Lung (tissue), 12 donors: ENCODE data around the gene ARHGAP1. TPM values are rescaled to one million over a fixed set of nuclear protein-coding genes. Genes with fewer than 3 reads are reported as not detected.

Experiments
- ATAC-seq: fragments of 200-7000 bp; cut with Tn5 transposase; one replicate; pipeline ENCODE4 v1.9.1; 2020; ENCODE audit warnings: moderate number of reproducible peaks; ENCODE audit not compliant: insufficient read depth, low FRiP score
- DNase-seq, 3 donors: peaks; one replicate each; pipeline ENCODE4 v3.0.0-alpha.2; 2013 to 2017
- H3K27ac ChIP-seq, 2 donors: one replicate each; pipeline ENCODE4 v1.5.1; 2013; ENCODE audit warnings: mild to moderate bottlenecking in 2 of 2, moderate library complexity in 2 of 2, control low read depth in 1 of 2, inconsistent platforms in 1 of 2, low read depth in 1 of 2, low read length in 1 of 2
- H3K27me3 ChIP-seq, 3 donors: one replicate each; pipeline ENCODE4 v1.5.1; 2013; ENCODE audit warnings: low read length in 2 of 3; ENCODE audit not compliant: control insufficient read depth in 3 of 3, insufficient read depth in 3 of 3
- H3K36me3 ChIP-seq, 4 donors: one replicate each; pipeline ENCODE4 v1.5.1; 2013; ENCODE audit warnings: low read length in 4 of 4, mild to moderate bottlenecking in 1 of 4, moderate library complexity in 1 of 4; ENCODE audit not compliant: control insufficient read depth in 4 of 4, insufficient read depth in 4 of 4
- H3K4me1 ChIP-seq, 5 donors: one replicate each; pipeline ENCODE4 v1.5.1; 2013; ENCODE audit warnings: low read length in 5 of 5, mild to moderate bottlenecking in 2 of 5, moderate library complexity in 1 of 5; ENCODE audit not compliant: control insufficient read depth in 5 of 5, insufficient read depth in 5 of 5
- H3K4me3 ChIP-seq: one replicate; pipeline ENCODE4 v1.5.1; 2013; ENCODE audit warnings: mild to moderate bottlenecking, control low read depth, moderate library complexity
- H3K9ac ChIP-seq, 2 donors: one replicate each; pipeline ENCODE4 v1.5.1; 2013; ENCODE audit warnings: low read length in 2 of 2, control low read depth in 1 of 2; ENCODE audit not compliant: insufficient read depth in 1 of 2
- H3K9me3 ChIP-seq, 4 donors: one replicate each; pipeline ENCODE4 v1.5.1; 2013; ENCODE audit warnings: low read length in 3 of 4, mild to moderate bottlenecking in 1 of 4, moderate library complexity in 1 of 4; ENCODE audit not compliant: control insufficient read depth in 4 of 4, insufficient read depth in 3 of 4
- CTCF ChIP-seq: IDR thresholded peaks from 2 replicates; pipeline ENCODE4 v1.5.1; 2012; ENCODE audit warnings: mild to moderate bottlenecking; ENCODE audit errors: control extremely low read depth, extremely low read depth
- WGBS, 2 donors: extraction: QIAGEN DNeasy Blood & Tissue Kit; methylation state at CpG; one replicate each; pipeline ENCODE4 v1.1.7; 2013; 5-methylcytosine and 5-hydroxymethylcytosine counted together
- polyA plus RNA-seq, 2 donors: library from polyadenylated mRNA; stranded (reverse); fragments of 200-250 nt; gene quantifications; one replicate each; pipeline ENCODE4 v1.2.1, GENCODE V29; 2013
- total RNA-seq, 2 donors: library from RNA; depleted of rRNA in 1 of 2; stranded (reverse); fragments of >200 nt in 1 of 2; gene quantifications; one replicate each; pipeline ENCODE4 v1.2.1, GENCODE V29; 2014 to 2021
- donor health status: control.
- donor health status: control.
- donor health status: Bipolar disorder and iron deficiency.
- donor health status: healthy.
- donor health status: DM: yes; HTN: yes; CAD: no.

Gene ARHGAP1
- total and polyA plus RNA-seq, 4 donors, result 23.3 to 87.9 (median 36.6) TPM

DNA sequence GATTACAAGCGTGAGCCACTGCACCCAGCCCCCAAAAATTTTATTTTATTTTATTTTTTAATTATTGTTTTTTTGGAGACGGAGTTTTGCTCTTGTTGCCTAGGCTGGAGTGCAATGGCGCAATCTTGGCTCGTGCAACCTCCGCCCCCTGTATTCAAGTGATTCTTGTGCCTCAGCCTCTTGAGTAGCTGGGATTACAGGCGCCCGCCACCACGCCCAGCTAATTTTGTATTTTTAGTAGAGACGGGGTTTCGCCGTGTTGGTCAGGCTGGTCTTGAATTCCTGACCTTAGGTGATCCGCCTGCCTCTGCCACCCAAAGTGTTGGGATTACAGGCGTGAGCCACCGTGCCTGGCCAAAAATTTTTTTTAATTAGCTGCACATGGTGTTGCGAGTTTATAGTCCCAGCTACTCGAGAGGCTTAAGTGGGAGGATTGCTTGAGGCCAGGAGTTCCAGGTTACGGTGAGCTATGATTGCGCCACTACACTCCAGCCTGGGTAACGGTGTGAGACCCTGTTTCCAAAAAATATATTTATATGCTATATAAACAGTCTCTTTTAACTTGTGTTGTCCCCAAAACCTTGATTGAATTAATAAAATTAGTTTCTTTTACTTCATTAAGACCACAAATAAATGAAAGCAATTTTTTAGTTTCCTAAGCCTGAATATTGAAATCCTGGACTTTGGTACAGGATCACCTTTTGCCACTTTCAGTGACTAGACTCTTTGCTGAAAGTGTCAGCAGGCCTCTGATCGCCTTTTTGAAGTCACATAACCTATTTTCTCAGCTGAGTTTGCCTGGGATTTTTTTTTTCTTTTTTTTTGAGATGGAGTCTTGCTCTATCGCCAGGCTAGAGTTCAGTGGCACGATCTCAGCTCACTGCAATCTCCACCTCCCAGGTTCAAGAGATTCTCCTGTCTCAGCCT is 66.9 kb downstream of the ARHGAP1 start:
- no peak for ATAC-seq
- WGBS, 2 donors, result 82 to 83% methylated on average over 22 of the region's 22 CpGs
- H3K36me3 ChIP-seq, result peaks cover 7 to 19% (median 13%) of the 10 kb centered on the region in 4 donors

DNA sequence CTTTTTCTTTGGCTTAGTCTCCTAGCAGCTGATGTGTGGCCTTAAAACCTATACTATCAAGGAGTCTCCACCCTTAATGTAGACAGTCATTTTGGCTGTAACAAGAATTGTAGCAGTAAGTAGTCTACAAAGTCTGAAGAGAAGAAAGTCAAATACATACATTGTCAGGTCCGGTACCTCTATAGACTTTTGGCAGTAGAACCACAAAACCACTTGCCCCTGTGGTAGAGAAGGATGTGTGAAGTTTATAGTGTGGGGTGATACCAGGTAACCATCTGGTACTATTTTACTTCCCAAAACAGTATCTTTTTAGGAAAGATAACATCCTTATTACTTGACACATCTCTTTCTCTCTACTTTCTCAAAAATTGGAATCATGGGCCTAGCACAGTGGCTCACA is 67.9 kb downstream of the ARHGAP1 start:
- no peak for ATAC-seq
- peaks cover 7 to 15% (median 15%) of the 10 kb centered on the region in 4 donors for H3K36me3 ChIP-seq
- WGBS, 2 donors, result 89 to 94% methylated on average over 1 of the region's 1 CpG
- no peak for DNase-seq
- no peak overlapping the region for H3K4me3 ChIP-seq
- H3K27ac ChIP-seq, result no peak overlapping the region
- no peaks in the 10 kb centered on the region for H3K4me1 ChIP-seq
- H3K9me3 ChIP-seq, result no peaks in the 10 kb centered on the region
- no peak overlapping the region for H3K9ac ChIP-seq
- H3K27me3 ChIP-seq, result no peaks in the 10 kb centered on the region
- TF ChIP-seq CTCF, result no peak

More for the DNA sequence above, 66.9 kb downstream of the ARHGAP1 start:
- Histone ChIP-seq H3K27ac (no peak overlapping the region), H3K9me3 (no peaks in the 10 kb centered on the region), H3K4me1 (no peaks in the 10 kb centered on the region), H3K9ac (no peak overlapping the region), H3K27me3 (no peaks in the 10 kb centered on the region), H3K4me3 (no peak overlapping the region)
- DNase-seq, result no peak
- no peak for TF ChIP-seq CTCF

DNA sequence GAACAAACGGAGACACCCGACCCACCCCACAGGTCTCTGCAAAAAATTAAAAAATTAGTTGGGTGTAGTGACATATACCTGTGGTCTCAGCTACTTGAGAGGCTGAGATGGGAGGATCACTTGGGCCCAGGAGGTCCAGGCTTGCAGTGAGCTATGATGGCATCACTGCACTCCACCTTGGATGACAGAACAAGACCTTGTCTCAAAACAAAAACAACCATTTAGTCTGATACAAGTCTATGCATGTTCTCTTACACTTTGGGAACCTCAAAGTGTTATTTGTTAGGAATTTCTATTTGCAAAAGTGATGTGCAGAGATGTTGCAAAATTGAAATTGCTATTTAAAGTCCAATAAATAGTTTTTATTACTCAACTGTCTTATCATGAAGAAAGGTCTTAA is 68.7 kb downstream of the ARHGAP1 start:
- Histone ChIP-seq H3K9ac (no peak overlapping the region), H3K9me3 (no peaks in the 10 kb centered on the region), H3K27me3 (no peaks in the 10 kb centered on the region), H3K27ac (no peak overlapping the region), H3K4me1 (no peaks in the 10 kb centered on the region), H3K4me3 (no peak overlapping the region), H3K36me3 (peaks cover 7 to 15% (median 15%) of the 10 kb centered on the region in 4 donors)
- DNase-seq, result no peak
- no peak for ATAC-seq
- no peak for TF ChIP-seq CTCF
- WGBS, 2 donors, result 95 to 100% methylated on average over 2 of the region's 2 CpGs
